HepG2 (cell line): ENCODE data around the gene SLC16A5. TPM values are rescaled to one million over a fixed set of nuclear protein-coding genes. Genes with fewer than 3 reads are reported as not detected.

Source experiments
- ATAC-seq: fragments of 200-7000 bp; cut with Tn5 transposase; 3 replicates; pipeline ENCODE4 v1.9.1; 2020; ENCODE audit warnings: mild to moderate bottlenecking, moderate library complexity
- BruUV-seq: library from RNA; stranded (reverse); fragments of 400-500 nt; replicated peaks from 2 replicates; lab custom pipeline; 2021; lab: Mats Ljungman, UMichigan
- CTCF ChIA-PET: fragments of 300-600 bp; formaldehyde crosslinking; extraction: SDS; loops from one replicate; lab custom pipeline; 2021; ENCODE audit warnings: low total read pairs, inconsistent platforms, low intra/inter-chr PET ratio; lab: Yijun Ruan, JAX
- POLR2A ChIA-PET: fragments of 350-600 bp; sonication (Branson Sonifier 250); formaldehyde crosslinking; loops from one replicate; lab custom pipeline; 2020; ENCODE audit warnings: antibody characterized with exemption, inconsistent platforms; lab: Yijun Ruan, JAX
- DNase-seq: peaks from one replicate; pipeline ENCODE4 v3.0.0-alpha.2; 2015; ENCODE audit warnings: low spot score
- FAIRE-seq: peaks from 3 replicates; lab custom pipeline; 2011; peaks lifted over from hg19 to GRCh38; lab: Jason Lieb, UNC
- H2AFZ ChIP-seq: one replicate; pipeline ENCODE4 v1.6.1; 2011; ENCODE audit warnings: low read length, inconsistent platforms
- H3K27ac ChIP-seq: fragments of 300-600 bp; 3 replicates; pipeline ENCODE4 v1.8.0; 2011; ENCODE audit warnings: mixed run types, mild to moderate bottlenecking, mixed read lengths, low read length, inconsistent platforms; ENCODE audit not compliant: insufficient read depth; ENCODE audit errors: extremely low read length
- H3K27me3 ChIP-seq, 2 experiments: fragments of 200-600 bp in 1 of 2; 2 replicates in 1 of 2; 3 replicates in 1 of 2; pipeline versions ENCODE4 v1.6.0 to v1.8.0; 2011; ENCODE audit warnings: low read length in 2 of 2, mild to moderate bottlenecking in 2 of 2, moderate library complexity in 2 of 2, inconsistent platforms in 1 of 2; ENCODE audit not compliant: insufficient read depth in 2 of 2, control insufficient read depth in 1 of 2
- H3K36me3 ChIP-seq, 2 experiments: fragments of 200-600 bp in 1 of 2; replicated peaks in 1 of 2; 2 replicates in 1 of 2; 3 replicates in 1 of 2; pipeline versions ENCODE4 v1.5.1 to v1.8.0; 2011; ENCODE audit warnings: low read length in 2 of 2, inconsistent platforms in 1 of 2; ENCODE audit not compliant: insufficient read depth in 2 of 2, control insufficient read depth in 1 of 2
- H3K4me1 ChIP-seq: 2 replicates; pipeline ENCODE4 v1.5.1; 2012; ENCODE audit warnings: low read length, inconsistent platforms; ENCODE audit not compliant: insufficient read depth
- H3K4me2 ChIP-seq: 2 replicates; pipeline ENCODE4 v1.6.0; 2011; ENCODE audit warnings: low read depth, low read length, inconsistent platforms
- H3K4me3 ChIP-seq, 3 experiments: fragments of 200-600 bp in 1 of 3; sonication (generic), shearing (Covaris generic) in 1 of 3; replicated peaks in 1 of 3; 2 replicates each; pipeline ENCODE4 v1.5.1; 2011 to 2016; ENCODE audit warnings: low read length in 3 of 3, inconsistent platforms in 2 of 3, low read depth in 2 of 3, mild to moderate bottlenecking in 2 of 3, control low read depth in 1 of 3, mixed read lengths in 1 of 3; ENCODE audit not compliant: insufficient read depth in 1 of 3
- H3K79me2 ChIP-seq: one replicate; pipeline ENCODE4 v1.6.1; 2011; ENCODE audit warnings: low read length, inconsistent platforms; ENCODE audit not compliant: insufficient read depth
- H3K9ac ChIP-seq: 2 replicates; pipeline ENCODE4 v1.6.0; 2011; ENCODE audit warnings: mild to moderate bottlenecking, low read depth, low read length, inconsistent platforms; ENCODE audit not compliant: insufficient read depth
- H3K9me3 ChIP-seq: 2 replicates; pipeline ENCODE4 v1.5.1; 2012; ENCODE audit warnings: mild to moderate bottlenecking, low read length
- H4K20me1 ChIP-seq: 2 replicates; pipeline ENCODE4 v1.6.0; 2011; ENCODE audit warnings: inconsistent platforms, mild to moderate bottlenecking, low read length, moderate library complexity; ENCODE audit not compliant: insufficient read depth
- MAZ ChIP-seq, 2 experiments: sonication (generic) in 1 of 2; formaldehyde crosslinking in 1 of 2; IDR thresholded peaks; 2 replicates each; pipeline versions ENCODE4 v1.5.0 to v1.6.1; 2012 to 2020; ENCODE audit warnings: low read depth in 2 of 2, mild to moderate bottlenecking in 2 of 2, borderline replicate concordance in 1 of 2, improper control_type of control experiment in 1 of 2, low read length in 1 of 2, missing genetic modification reagents in 1 of 2, moderate library complexity in 1 of 2
- ZNF703 ChIP-seq: sonication (generic); formaldehyde crosslinking; IDR thresholded peaks from 2 replicates; pipeline ENCODE4 v1.5.1; 2020; ENCODE audit warnings: missing genetic modification reagents, mild to moderate bottlenecking, moderate library complexity, borderline replicate concordance
- WGBS: methylation state at CpG from one replicate; pipeline ENCODE4 v1.1.6; 2017; ENCODE audit warnings: low lambda C conversion rate; 5-methylcytosine and 5-hydroxymethylcytosine counted together
- in situ Hi-C: cut with HindIII; loops from 2 replicates; pipeline ENCODE4 v1.10.0; 2017; ENCODE audit warnings: low pct_unique_long_range_greater_than_20kb; ENCODE audit not compliant: extremely low pct_ligation_motif_present
- intact Hi-C: fragments of 100-400 bp; cut with micrococcal nuclease; formaldehyde crosslinking; loops from one replicate; pipeline ENCODE4 v1.10.0; 2022; ENCODE audit not compliant: unreplicated experiment
- polyA plus RNA-seq, 8 experiments: library from polyadenylated mRNA; depleted of rRNA in 3 of 8; stranded (reverse) in 7 of 8; unstranded in 1 of 8; fragments of >200 nt; fragmentation: Illumina TruSeq in 4 of 8; extraction: Trizol in 4 of 8; gene quantifications; 2 replicates each; pipeline versions ENCODE4 v1.2.1 to v1.2.3, GENCODE V29; 2011 to 2016; ENCODE audit warnings: low read depth in 4 of 8, missing spikeins in 1 of 8, mixed read lengths in 1 of 8; ENCODE audit not compliant: insufficient read depth in 1 of 8
- total RNA-seq, 5 experiments: library from RNA; depleted of rRNA; stranded (reverse); fragments of >200 nt; fragmentation: Illumina TruSeq; extraction: Trizol; gene quantifications; 2 replicates each; pipeline ENCODE4 v1.2.3, GENCODE V29; 2016; ENCODE audit warnings: low read depth in 1 of 5
- TF ChIP-seq, protein P1 (sequence below): sonication (generic); formaldehyde crosslinking; IDR thresholded peaks from 2 replicates; pipeline ENCODE4 v1.4.0; 2020; ENCODE audit warnings: missing genetic modification reagents, borderline replicate concordance
- TF ChIP-seq, protein P2 (sequence below): sonication (generic); formaldehyde crosslinking; IDR thresholded peaks from 2 replicates; pipeline ENCODE4 v1.4.0; 2020; ENCODE audit warnings: missing genetic modification reagents; ENCODE audit errors: not compliant biosample characterization

The SLC16A5 gene
- total and polyA plus RNA-seq, 2 of the 13 experiments (the other 11 are each of a cell fraction or from before 2014, with no cell fraction given), result 0.69 to 5.6 TPM

DNA sequence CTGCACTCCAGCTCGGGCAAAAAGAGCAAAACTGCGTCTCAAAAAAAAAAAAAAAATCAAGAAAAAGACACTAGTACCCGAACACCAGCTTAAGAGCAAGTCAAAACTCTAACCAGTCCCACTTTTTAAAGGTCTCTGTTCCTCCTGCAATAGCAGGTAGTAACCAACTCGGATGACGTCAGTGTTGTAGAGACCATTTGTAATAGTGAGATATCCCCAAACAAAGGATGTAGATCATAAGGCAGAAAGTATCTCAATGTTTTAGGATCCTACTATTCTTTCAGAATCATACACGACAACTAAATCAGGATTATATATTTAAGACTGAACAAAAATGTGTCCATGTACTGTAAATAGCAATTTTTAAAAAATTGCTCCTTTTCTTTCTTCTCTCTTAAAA, 64.2 kb downstream of the SLC16A5 start (continued):
- TF ChIP-seq, protein P1, sequence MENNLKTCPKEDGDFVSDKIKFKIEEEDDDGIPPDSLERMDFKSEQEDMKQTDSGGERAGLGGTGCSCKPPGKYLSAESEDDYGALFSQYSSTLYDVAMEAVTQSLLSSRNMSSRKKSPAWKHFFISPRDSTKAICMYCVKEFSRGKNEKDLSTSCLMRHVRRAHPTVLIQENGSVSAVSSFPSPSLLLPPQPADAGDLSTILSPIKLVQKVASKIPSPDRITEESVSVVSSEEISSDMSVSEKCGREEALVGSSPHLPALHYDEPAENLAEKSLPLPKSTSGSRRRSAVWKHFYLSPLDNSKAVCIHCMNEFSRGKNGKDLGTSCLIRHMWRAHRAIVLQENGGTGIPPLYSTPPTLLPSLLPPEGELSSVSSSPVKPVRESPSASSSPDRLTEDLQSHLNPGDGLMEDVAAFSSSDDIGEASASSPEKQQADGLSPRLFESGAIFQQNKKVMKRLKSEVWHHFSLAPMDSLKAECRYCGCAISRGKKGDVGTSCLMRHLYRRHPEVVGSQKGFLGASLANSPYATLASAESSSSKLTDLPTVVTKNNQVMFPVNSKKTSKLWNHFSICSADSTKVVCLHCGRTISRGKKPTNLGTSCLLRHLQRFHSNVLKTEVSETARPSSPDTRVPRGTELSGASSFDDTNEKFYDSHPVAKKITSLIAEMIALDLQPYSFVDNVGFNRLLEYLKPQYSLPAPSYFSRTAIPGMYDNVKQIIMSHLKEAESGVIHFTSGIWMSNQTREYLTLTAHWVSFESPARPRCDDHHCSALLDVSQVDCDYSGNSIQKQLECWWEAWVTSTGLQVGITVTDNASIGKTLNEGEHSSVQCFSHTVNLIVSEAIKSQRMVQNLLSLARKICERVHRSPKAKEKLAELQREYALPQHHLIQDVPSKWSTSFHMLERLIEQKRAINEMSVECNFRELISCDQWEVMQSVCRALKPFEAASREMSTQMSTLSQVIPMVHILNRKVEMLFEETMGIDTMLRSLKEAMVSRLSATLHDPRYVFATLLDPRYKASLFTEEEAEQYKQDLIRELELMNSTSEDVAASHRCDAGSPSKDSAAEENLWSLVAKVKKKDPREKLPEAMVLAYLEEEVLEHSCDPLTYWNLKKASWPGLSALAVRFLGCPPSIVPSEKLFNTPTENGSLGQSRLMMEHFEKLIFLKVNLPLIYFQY (CRISPR knock-in tag), result no peak
- TF ChIP-seq ZNF703 (CRISPR knock-in tag), result no peak

DNA sequence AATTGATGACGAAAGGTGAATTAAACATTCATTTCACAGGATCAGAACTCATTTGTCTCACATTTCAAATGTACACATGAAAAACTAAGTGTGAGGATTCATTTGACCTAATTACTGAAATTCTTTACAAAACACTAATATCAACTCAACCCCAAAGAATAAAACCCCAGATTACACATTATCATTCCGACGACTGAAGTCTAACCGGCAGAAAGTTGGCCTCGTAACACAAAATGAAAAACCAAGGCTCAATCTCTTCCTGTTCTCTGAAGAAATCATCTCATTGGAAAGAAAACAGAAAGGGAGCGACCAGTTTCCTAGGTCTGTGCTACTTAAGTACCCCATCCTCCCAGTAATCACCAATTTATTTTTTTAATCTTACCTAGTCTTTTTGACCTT, 64.8 kb downstream of the SLC16A5 start:
- FAIRE-seq, result no peak
- peaks cover 9 to 14% of the 10 kb centered on the region in 2 experiments for H3K36me3 ChIP-seq
- no peaks in the 10 kb centered on the region; the same call in 1 of the 2 replicates for H4K20me1 ChIP-seq
- H3K27ac ChIP-seq, result peak overlapping the region; percentile 32
- intact Hi-C loops (loop anchor here (5.0 kb wide), 1 partner anchor 50 kb away; no protein-coding TSS in a partner anchor), in situ Hi-C loops (no loop called here)
- 50% methylated on average over 6 of the region's 6 CpGs for WGBS
- H3K9me3 ChIP-seq, result no peaks in the 10 kb centered on the region
- peak overlapping the region; percentile 96 for H3K4me2 ChIP-seq
- POLR2A ChIA-PET, result interaction anchor here (2.6 kb wide), 1 partner anchor 20 kb away, joined by 23 read pairs; the partner anchor contains the start of gene NT5C
- H3K4me1 ChIP-seq, result peaks cover 55% of the 10 kb centered on the region
- H3K4me3 ChIP-seq, result peak overlapping the region; percentile 85 to 99 (median 95)
- TF ChIP-seq, protein P2, sequence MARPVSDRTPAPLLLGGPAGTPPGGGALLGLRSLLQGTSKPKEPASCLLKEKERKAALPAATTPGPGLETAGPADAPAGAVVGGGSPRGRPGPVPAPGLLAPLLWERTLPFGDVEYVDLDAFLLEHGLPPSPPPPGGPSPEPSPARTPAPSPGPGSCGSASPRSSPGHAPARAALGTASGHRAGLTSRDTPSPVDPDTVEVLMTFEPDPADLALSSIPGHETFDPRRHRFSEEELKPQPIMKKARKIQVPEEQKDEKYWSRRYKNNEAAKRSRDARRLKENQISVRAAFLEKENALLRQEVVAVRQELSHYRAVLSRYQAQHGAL (CRISPR knock-in tag), result no peak
- TF ChIP-seq MAZ (IDR thresholded peaks at IDR 0.05; ENCODE audit: borderline replicate concordance, low read depth, low read length) (no peak), MAZ (CRISPR knock-in tag; IDR thresholded peaks at IDR 0.05; ENCODE audit: low read depth) (no peak)
- TF ChIP-seq, all 625 proteins: peak for 0
- no peak for DNase-seq
- TSS peak; percentile 65 for BruUV-seq
- no peak overlapping the region for H2AFZ ChIP-seq
- H3K27me3 ChIP-seq, result no peaks in the 10 kb centered on the region; a peak in 1 of 5 replicates
- peaks cover 57% of the 10 kb centered on the region for H3K79me2 ChIP-seq
- no peak for ATAC-seq
- H3K9ac ChIP-seq, result peak overlapping the region; percentile 92
- CTCF ChIA-PET, result no interaction called here
